Immature natural killer cell (primary cell): Measurements from ENCODE around the gene ESPN. TPM values are rescaled to one million over a fixed set of nuclear protein-coding genes. Genes with fewer than 3 reads are reported as not detected.
"Not testable (repeated sequence)": the region's sequence is repeated elsewhere in the genome, so short reads cannot be mapped to it uniquely, and the experiment has no call there.

Experiments used
- DNase-seq, 3 donors: peaks; one replicate each; pipeline ENCODE4 v3.0.0; 2022; ENCODE audit warnings: mixed read lengths in 1 of 3
- H3K27ac Mint-ChIP-seq, 6 donors: one replicate each; pipeline ENCODE4 v1.8.0; 2020; ENCODE audit warnings: mixed read lengths in 6 of 6, mild to moderate bottlenecking in 5 of 6, inconsistent platforms in 4 of 6, moderate library complexity in 3 of 6
- H3K27me3 Mint-ChIP-seq, 3 donors: one replicate each; pipeline ENCODE4 v1.8.0; 2020 to 2021; ENCODE audit warnings: low read depth in 3 of 3, mild to moderate bottlenecking in 3 of 3, mixed read lengths in 3 of 3, moderate library complexity in 3 of 3, inconsistent platforms in 1 of 3
- H3K36me3 Mint-ChIP-seq, 3 donors: one replicate each; pipeline ENCODE4 v1.8.0; 2020; ENCODE audit warnings: mixed read lengths in 3 of 3, inconsistent platforms in 2 of 3, mild to moderate bottlenecking in 2 of 3
- H3K4me1 Mint-ChIP-seq, 2 donors: one replicate each; pipeline ENCODE4 v1.8.0; 2020; ENCODE audit warnings: inconsistent platforms in 2 of 2, mild to moderate bottlenecking in 2 of 2, mixed read lengths in 2 of 2, moderate library complexity in 1 of 2
- H3K4me3 Mint-ChIP-seq, 5 donors: one replicate each; pipeline ENCODE4 v1.8.0; 2020; ENCODE audit warnings: mild to moderate bottlenecking in 5 of 5, mixed read lengths in 5 of 5, inconsistent platforms in 3 of 5, moderate library complexity in 3 of 5
- H3K9me3 Mint-ChIP-seq, 6 donors: one replicate each; pipeline ENCODE4 v1.8.0; 2020; ENCODE audit warnings: mild to moderate bottlenecking in 6 of 6, mixed read lengths in 6 of 6, inconsistent platforms in 4 of 6, moderate library complexity in 3 of 6
- polyA plus RNA-seq, 3 donors: library from polyadenylated mRNA; unstranded; fragments of 300-500 nt; fragmentation: Illumina TruSeq; gene quantifications; one replicate each; pipeline ENCODE4 v1.2.3, GENCODE V29; 2021

Gene ESPN
- polyA plus RNA-seq, 3 donors from 2014 or later, result not detected

DNA sequence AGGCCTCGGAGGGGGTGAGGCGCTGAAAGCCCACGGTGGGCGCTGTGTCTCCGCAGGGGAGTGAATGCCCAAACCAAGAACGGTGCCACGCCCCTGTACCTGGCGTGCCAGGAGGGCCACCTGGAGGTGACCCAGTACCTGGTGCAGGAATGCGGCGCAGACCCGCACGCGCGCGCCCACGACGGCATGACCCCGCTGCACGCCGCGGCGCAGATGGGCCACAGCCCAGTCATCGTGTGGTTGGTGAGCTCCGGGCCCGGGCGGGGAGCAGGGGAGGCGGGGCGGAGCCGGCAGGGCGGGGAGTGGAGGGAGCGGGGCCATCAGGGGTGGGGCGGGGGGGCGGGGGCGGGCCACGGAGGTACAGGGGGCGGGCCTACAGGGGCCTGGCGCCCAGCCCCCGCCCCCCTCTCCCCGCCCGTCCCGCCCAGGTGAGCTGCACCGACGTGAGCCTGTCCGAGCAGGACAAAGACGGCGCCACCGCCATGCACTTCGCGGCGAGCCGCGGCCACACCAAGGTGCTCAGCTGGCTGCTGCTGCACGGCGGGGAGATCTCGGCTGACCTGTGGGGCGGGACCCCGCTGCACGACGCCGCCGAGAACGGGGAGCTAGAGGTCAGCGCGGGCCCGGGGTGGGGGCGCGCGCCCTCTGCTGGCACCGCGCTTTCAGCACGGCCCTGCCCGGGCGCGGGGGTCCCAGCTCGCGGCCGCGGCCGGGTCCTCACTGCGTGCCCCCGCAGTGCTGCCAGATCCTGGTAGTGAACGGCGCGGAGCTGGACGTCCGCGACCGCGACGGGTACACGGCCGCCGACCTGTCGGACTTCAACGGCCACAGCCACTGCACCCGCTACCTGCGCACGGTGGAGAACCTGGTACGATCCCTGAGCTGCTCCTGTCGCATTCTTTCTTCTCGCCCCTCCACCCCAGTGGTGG, 15.9 kb downstream of the ESPN start:
- Mint-ChIP-seq H3K27me3 (peaks cover 9 to 19% (median 12%) of the 10 kb centered on the region in 3 donors), H3K27ac (no peak overlapping the region), H3K4me1 (peaks cover 5 to 10% of the 10 kb centered on the region in 2 donors), H3K9me3 (no peaks in the 10 kb centered on the region), H3K4me3 (peak overlapping the region; percentile 54 to 74 (median 65)), H3K36me3 (no peaks in the 10 kb centered on the region)
- DNase-seq, result peak; percentile 60 to 66 (median 64)

DNA sequence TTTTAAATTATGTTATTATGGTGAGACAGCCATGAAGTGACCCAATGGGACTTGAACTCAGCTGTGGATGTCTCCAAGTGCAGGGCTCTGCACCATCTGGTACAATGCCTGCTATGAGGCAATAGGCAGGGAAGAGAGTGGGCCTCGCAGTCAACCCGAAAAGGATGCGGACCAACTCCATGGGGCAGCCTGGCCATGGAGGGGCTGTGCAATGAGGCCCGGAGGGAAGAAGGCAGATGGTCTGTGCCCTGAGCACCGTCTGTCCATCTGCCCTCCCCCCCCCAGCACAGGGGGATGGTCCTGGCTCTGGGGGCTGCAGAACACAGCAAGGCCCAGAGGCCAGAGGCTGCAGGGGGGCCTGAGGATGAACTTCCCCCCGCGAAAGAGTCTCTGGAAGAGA, 17.0 kb downstream of the ESPN start:
- no peak overlapping the region for H3K27ac Mint-ChIP-seq
- H3K9me3 Mint-ChIP-seq, result no peaks in the 10 kb centered on the region
- H3K4me1 Mint-ChIP-seq, result peaks cover 5 to 10% of the 10 kb centered on the region in 2 donors
- no peak for DNase-seq
- H3K27me3 Mint-ChIP-seq, result peaks cover 10 to 19% (median 13%) of the 10 kb centered on the region in 3 donors
- H3K36me3 Mint-ChIP-seq, result no peaks in the 10 kb centered on the region
- peak overlapping the region in 2 of 5 donors; percentile 54 to 64 for H3K4me3 Mint-ChIP-seq

DNA sequence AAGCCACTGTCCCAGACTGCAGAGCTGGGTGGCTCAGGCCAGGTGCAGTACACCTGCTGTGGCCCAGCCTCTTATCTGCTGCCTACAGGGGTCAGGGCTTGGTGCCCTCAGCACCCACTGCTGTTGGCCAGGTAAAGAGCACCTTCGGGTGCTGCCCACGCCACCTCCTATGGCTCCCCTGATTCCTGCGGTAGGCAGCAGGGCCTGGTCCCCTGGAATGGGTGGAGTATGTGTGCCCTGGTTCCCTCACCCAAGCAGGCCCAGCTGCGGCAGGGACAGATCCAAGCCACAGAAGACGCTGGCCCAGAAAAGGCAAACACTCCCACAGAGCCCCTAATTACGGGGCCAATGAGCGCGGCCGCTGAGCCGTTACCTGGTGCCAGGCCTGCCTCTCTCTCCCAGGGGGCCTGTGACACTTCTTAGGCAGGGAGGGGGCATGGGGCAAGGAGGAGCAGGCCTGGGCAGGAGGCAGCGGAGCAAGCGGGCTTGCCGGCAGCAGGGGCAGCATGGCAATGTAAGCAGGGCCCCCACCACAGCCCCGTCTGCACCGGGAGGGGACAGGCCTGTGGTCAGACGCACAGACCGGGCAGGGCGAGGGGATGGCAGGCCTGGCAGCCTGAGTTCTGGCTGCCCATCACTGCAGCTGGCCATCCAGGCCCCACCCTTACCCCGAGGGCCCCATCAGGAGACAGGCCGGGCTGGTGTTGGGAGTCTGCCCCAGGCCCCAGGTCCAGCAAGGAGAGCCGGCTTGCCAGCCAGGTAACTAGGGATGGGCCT, 19.0 kb downstream of the ESPN start:
- no peak overlapping the region for H3K27ac Mint-ChIP-seq
- H3K27me3 Mint-ChIP-seq, result peaks cover 9 to 16% (median 14%) of the 10 kb centered on the region in 3 donors
- H3K9me3 Mint-ChIP-seq, result no peaks in the 10 kb centered on the region
- no peak overlapping the region for H3K4me3 Mint-ChIP-seq
- peaks cover 5 to 8% of the 10 kb centered on the region in 2 donors for H3K4me1 Mint-ChIP-seq
- H3K36me3 Mint-ChIP-seq, result no peaks in the 10 kb centered on the region
- DNase-seq, result no peak

DNA sequence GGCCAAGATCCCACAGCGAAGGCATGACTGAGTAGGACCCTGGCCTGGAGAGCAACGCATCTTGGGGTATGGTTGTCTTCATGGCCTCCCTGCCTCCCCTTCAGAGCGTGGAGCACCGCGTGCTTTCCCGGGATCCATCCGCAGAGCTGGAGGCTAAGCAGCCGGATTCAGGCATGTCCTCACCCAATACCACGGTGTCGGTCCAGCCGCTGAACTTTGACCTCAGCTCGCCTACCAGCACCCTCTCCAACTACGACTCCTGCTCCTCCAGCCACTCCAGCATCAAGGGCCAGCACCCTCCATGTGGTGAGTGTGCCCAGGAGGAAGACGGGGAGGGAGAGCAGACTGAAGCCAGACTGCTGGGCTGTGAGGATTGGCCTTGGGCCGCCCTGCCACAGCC, 19.8 kb downstream of the ESPN start:
- Mint-ChIP-seq H3K9me3 (peaks cover 0 to 2% (median 0%) of the 10 kb centered on the region in 6 donors), H3K27me3 (peaks cover 12 to 20% (median 17%) of the 10 kb centered on the region in 3 donors), H3K4me1 (peaks cover 2 to 9% of the 10 kb centered on the region in 2 donors), H3K4me3 (no peak overlapping the region), H3K27ac (no peak overlapping the region), H3K36me3 (no peaks in the 10 kb centered on the region)
- no peak for DNase-seq

DNA sequence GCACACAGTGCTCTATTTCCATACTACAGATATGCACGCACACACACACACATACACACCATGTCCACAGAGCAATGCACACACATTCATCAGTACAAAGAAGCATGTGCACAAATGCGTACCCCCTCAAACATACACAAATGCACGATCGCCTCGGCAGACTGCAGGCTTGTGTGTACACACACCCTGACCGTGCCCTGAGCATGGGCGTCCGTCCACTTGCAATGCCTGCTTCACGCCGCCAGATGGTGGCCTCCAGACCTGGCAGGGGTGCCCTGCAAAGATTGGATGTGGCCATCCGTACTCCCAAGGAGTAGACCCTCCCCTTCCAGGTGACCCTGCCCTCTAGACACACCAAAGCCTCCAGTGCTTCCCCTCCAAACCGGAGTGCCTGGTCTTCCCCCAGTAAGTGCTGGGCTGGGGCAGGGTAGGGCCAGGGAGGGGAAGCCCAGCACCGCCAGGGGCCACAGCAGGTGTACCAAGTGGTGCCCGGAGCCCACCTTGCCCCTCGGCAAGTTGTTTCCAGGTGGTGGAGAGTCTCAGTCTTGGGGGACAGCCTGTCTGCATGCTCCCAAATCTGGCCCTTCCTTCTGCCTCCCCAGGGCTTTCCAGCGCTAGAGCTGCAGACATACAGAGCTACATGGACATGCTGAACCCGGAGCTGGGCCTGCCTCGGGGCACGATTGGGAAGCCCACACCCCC, 20.6 kb downstream of the ESPN start:
- no peak for DNase-seq
- no peak overlapping the region for H3K4me3 Mint-ChIP-seq
- peaks cover 10 to 22% (median 18%) of the 10 kb centered on the region in 3 donors for H3K27me3 Mint-ChIP-seq
- no peaks in the 10 kb centered on the region for H3K36me3 Mint-ChIP-seq
- peaks cover 0 to 10% of the 10 kb centered on the region in 2 donors for H3K4me1 Mint-ChIP-seq
- H3K9me3 Mint-ChIP-seq, result peaks cover 0 to 4% (median 0%) of the 10 kb centered on the region in 6 donors
- no peak overlapping the region for H3K27ac Mint-ChIP-seq

DNA sequence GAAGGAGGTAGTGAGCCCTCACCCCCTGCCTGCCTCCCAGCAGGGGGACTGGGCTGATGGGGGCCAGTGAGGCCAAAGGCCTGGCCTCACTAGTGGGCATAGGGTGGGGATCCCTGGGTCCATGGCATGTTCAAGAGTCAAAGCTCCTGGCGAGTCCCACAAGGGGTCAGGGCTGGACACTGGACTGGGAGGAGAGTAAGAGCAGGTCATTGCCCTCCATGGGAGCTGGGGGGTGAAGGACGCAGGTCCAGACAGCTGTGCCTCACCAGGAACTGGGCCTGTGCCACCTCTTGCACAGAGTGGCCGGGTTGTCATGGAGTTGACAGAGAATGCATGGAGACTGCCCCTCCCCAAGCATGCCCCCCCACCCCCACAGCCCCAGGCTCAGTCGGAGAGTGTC, 21.4 kb downstream of the ESPN start:
- H3K9me3 Mint-ChIP-seq, H3K27ac Mint-ChIP-seq, H3K36me3 Mint-ChIP-seq, H3K4me1 Mint-ChIP-seq, H3K4me3 Mint-ChIP-seq, DNase-seq: not testable (repeated sequence)
- H3K27me3 Mint-ChIP-seq, result peaks cover 11 to 23% (median 22%) of the 10 kb centered on the region in 3 donors

DNA sequence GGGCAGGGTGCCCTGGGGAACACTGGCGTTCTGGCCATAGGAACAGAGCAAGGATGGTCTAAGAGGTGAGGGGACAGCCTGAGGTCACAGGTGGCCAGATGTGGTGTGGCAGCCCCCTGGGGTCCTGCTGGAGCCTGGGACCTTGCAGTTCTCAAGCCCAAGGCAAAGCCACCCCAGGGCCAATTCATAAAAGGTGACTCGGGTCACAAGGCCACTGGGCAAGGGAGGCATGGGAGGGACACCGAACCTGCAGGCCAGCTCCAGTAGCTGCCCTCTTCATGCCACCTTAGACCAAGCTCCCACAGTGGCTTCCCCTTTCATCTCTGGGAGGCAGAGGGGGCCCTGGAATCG, 22.1 kb downstream of the ESPN start:
- Mint-ChIP-seq H3K36me3 (no peaks in the 10 kb centered on the region), H3K9me3 (peaks cover 0 to 4% (median 0%) of the 10 kb centered on the region in 6 donors), H3K27ac (no peak overlapping the region), H3K4me3 (peak overlapping the region in 1 of 5 donors; percentile 33), H3K27me3 (peaks cover 12 to 22% (median 20%) of the 10 kb centered on the region in 3 donors), H3K4me1 (peaks cover 0 to 7% of the 10 kb centered on the region in 2 donors)
- DNase-seq, result no peak

DNA sequence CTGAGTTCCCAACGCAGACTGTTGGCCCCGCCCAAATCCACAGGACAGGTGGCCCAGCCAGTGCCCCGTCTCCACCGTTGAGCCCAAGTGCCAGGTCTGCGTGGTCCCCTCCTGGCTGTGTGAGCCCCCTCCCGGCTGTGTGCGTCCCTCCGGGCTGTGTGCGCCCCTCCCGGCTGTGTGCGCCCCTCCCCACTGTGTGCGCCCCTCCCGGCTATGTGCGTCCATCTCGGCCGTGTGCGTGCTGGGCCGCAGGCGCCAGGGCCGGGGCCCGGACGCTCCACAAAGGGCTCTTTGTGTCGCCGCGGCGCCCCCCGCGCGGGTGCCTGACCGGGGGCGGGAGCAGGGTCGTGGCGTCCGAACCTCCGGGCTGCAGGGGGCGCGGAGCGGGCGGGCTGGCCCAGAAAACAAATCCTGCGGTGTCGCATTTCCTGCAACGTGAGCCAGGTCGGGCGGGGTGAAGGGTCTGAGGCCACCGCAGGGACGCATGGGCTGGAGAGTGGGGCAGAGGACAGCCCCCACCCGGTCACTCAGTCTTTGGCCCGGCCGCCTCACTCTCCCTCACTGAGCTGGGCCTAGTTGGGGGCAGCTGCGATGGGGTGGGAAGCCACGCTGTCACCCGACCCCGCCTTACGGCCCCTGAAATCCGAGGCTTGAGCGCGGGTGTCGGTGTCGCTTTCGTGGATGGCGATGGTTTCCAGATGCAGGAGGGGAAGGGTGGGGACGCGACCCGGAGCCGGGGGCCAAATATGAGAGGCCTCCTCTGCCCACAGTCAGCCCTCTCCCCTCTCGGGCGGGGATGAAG, 22.6 kb downstream of the ESPN start:
- DNase-seq, result no peak
- Mint-ChIP-seq H3K4me1 (peaks cover 0 to 7% of the 10 kb centered on the region in 2 donors), H3K27me3 (peaks cover 12 to 22% (median 20%) of the 10 kb centered on the region in 3 donors)

DNA sequence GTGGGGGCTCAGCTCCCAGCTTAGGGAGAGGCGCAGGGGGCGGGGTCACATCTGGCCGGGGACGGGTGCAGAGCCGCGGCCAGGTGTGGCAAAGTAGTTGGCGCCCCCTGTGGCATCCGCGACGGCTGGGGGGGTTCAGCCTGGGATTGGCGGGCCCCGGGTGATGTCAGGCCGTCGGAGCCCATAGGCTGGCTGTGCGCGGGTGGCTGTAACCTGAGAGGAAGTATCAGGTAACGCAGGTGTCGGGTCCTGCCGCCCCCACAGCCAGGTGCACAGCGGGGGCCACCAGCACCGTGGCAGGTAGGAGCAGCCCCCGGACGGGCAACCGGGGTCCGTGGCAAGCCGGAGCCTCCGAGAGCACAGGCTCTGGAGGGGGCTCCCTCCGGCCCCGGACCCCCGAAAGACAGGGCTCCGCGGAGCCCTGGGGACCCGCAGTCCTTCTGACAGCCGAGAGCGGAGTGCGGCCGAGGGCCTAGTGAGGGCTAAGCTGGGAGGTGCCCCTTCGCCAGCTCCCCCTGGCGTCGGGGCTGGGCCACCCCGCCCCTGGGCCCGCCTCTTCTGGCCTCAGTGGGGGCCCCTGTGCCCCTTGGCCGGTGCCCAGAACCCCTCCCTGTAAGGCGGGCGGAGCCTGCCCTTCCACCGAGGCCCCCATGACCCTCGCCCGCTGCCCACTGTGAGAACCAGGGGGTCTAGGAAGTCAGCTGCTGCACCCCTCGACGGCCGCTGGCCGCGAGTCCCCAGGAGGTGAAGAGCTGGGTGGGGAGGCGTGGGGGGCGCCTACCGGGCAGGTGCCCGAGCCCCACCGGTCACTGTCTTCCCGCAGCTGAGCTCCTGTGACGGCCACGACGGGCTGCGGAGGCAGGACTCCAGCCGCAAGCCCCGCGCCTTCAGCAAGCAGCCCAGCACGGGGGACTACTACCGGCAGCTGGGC, 23.5 kb downstream of the ESPN start:
- Mint-ChIP-seq H3K27ac (no peak overlapping the region), H3K27me3 (peaks cover 14 to 24% (median 22%) of the 10 kb centered on the region in 3 donors)

More for the DNA sequence above, 22.6 kb downstream of the ESPN start:
- Mint-ChIP-seq H3K36me3 (no peaks in the 10 kb centered on the region), H3K9me3 (peaks cover 0 to 4% (median 0%) of the 10 kb centered on the region in 6 donors), H3K4me3 (peak overlapping the region in 3 of 5 donors; percentile 12 to 44 (median 35)), H3K27ac (no peak overlapping the region)

DNA sequence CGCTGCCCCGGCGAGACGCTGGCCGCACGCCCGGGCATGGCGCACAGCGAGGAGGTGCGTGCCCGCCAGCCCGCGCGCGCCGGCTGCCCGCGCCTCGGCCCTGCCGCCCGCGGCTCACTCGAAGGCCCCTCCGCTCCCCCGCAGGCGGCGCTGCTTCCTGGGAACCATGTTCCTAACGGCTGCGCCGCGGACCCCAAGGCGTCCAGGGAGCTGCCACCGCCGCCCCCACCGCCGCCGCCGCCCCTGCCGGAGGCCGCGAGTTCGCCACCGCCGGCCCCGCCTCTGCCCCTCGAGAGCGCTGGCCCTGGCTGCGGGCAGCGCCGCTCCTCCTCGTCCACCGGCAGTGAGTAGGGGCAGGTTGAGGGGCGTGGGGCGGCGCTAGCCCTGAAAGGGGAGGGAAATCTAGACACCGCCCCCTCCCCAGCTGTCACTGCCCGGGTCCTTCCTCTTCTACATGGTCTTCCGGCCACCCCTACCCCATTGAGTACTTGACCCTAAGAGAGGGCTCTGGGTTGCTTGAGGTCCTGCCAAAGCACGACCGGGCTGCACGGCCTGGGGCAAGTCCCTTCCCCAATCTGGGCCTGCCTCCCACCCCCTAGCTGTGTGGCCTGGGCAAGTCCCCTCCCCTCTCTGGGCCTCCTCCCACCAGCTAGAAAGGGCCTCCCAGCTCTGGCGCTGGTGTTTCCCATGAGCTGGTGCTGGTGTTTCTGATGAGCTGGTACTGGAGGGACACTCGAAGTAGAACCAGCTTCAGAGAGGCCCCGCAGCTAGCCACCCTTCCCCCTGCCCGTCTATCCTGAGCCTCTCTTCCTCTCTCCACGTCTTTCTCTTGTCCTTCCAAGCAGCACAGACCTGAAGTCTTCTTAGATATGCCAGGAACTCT, 24.4 kb downstream of the ESPN start:
- peaks cover 0 to 4% (median 0%) of the 10 kb centered on the region in 6 donors for H3K9me3 Mint-ChIP-seq
- peaks cover 17 to 28% (median 22%) of the 10 kb centered on the region in 3 donors for H3K27me3 Mint-ChIP-seq
- no peak overlapping the region for H3K27ac Mint-ChIP-seq
- H3K4me3 Mint-ChIP-seq, result peak overlapping the region in 4 of 5 donors; percentile 9 to 44 (median 33)
- H3K36me3 Mint-ChIP-seq, result no peaks in the 10 kb centered on the region
- no peak for DNase-seq
- peaks cover 0 to 7% of the 10 kb centered on the region in 2 donors for H3K4me1 Mint-ChIP-seq

More for the DNA sequence above, 23.5 kb downstream of the ESPN start:
- no peaks in the 10 kb centered on the region for H3K36me3 Mint-ChIP-seq
- no peak for DNase-seq
- peak overlapping the region in 2 of 5 donors; percentile 12 to 35 for H3K4me3 Mint-ChIP-seq
- H3K9me3 Mint-ChIP-seq, result peaks cover 0 to 4% (median 0%) of the 10 kb centered on the region in 6 donors
- H3K4me1 Mint-ChIP-seq, result peaks cover 0 to 7% of the 10 kb centered on the region in 2 donors

DNA sequence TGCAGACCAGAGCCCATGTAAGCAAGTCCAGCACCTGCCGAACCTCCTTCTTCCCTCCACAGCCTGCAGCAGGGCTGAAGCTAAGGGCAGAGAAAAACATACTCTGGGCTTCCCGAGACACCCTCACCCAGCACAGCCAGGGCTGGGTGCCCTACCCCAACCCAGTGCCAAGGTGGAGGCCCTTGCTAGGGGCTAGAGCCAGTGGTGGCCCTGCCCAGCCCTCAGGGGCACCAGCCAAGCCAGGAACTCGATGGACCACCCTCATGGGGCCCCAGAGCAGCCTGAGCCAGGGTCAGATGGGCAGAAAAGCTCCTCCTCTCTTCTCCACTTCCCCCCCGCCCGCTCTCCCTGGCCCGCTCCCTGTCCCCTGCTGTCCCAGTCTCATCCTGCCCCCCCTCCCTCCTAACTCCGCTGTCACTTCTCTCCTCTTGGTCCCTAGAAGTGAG, 25.5 kb downstream of the ESPN start:
- Mint-ChIP-seq H3K27ac (no peak overlapping the region), H3K27me3 (peaks cover 17 to 24% (median 19%) of the 10 kb centered on the region in 3 donors), H3K36me3 (no peaks in the 10 kb centered on the region), H3K4me3 (peak overlapping the region in 1 of 5 donors; percentile 9), H3K4me1 (peaks cover 0 to 7% of the 10 kb centered on the region in 2 donors), H3K9me3 (peaks cover 0 to 4% (median 0%) of the 10 kb centered on the region in 6 donors)
- no peak for DNase-seq
